ENCODE data around the gene STK32B.

DNA sequence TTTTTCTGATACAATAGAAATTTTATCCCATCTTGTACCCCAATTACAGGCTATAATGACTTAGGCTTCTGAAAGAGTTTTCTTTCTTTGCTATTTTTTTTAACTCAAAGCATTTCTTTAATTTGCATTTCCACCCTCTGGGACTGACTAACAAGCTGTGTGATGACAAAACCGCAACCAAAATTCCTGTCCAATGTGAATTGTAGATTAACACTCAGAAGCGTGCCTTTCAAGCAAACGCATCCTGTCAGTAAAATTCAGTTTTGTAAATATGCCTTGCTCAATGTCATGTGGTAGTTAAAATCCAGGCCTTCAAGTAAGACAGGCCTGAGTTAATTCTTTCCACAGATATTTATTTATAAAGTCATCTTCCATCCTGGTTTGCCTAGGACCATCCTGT lies 50.3 kb downstream of the STK32B start:
- no peak for TF ChIP-seq SP1 (IDR thresholded peaks at IDR 0.05)
- no peak for TF ChIP-seq BHLHE40 (IDR thresholded peaks at IDR 0.05; ENCODE audit: borderline replicate concordance)
